GM12878 (cell line): ENCODE results near the gene MAP1LC3B. TPM values are rescaled to one million over a fixed set of nuclear protein-coding genes. Genes with fewer than 3 reads are reported as not detected.

Experiments
- CBX5 ChIP-seq: sonication (generic); IDR thresholded peaks from 2 replicates; pipeline ENCODE4 v1.6.1; 2016; ENCODE audit warnings: low read depth, moderate library complexity, mild to moderate bottlenecking, inconsistent platforms
- CEBPZ ChIP-seq: fragments of 150-350 bp; IDR thresholded peaks from 2 replicates; pipeline ENCODE4 v1.6.1; 2016; ENCODE audit warnings: low read depth, low read length
- CHD2 ChIP-seq: IDR thresholded peaks from 2 replicates; pipeline ENCODE4 v1.6.1; 2011; ENCODE audit warnings: low read depth, low read length, improper control_type of control experiment, borderline replicate concordance
- CTCF ChIP-seq, 3 experiments: IDR thresholded peaks in 2 of 3; conservative IDR thresholded peaks in 1 of 3; 2 replicates each; pipeline ENCODE4 v1.5.1; 2011; ENCODE audit warnings: low read depth in 3 of 3, low read length in 3 of 3, mild to moderate bottlenecking in 3 of 3, control low read depth in 2 of 3, moderate library complexity in 2 of 3, inconsistent platforms in 1 of 3, mixed read lengths in 1 of 3; ENCODE audit not compliant: control insufficient read depth in 2 of 3, insufficient read depth in 1 of 3; ENCODE audit errors: extremely low read depth in 1 of 3
- EP300 ChIP-seq, 2 experiments: fragments of 150-350 bp in 1 of 2; IDR thresholded peaks; 2 replicates each; pipeline ENCODE4 v1.6.1; 2011 to 2012; ENCODE audit warnings: low read depth in 2 of 2, low read length in 2 of 2, borderline replicate concordance in 1 of 2, improper control_type of control experiment in 1 of 2, inconsistent platforms in 1 of 2; ENCODE audit not compliant: control insufficient read depth in 1 of 2
- EZH2 ChIP-seq: IDR thresholded peaks from 2 replicates; pipeline ENCODE4 v1.6.1; 2012; ENCODE audit warnings: low read depth, mild to moderate bottlenecking, control low read depth, inconsistent platforms, low read length, borderline replicate concordance; ENCODE audit not compliant: control insufficient read depth
- FOS ChIP-seq: IDR thresholded peaks from 3 replicates; pipeline ENCODE4 v1.6.1; 2011; ENCODE audit warnings: borderline replicate concordance; ENCODE audit not compliant: insufficient read length; ENCODE audit errors: extremely low read depth
- FOXK2 ChIP-seq: fragments of 450-650 bp; IDR thresholded peaks from 2 replicates; pipeline ENCODE4 v1.6.1; 2017; ENCODE audit warnings: mild to moderate bottlenecking, moderate library complexity
- GATAD2B ChIP-seq: fragments of 450-650 bp; conservative IDR thresholded peaks from 2 replicates; pipeline ENCODE4 v1.6.1; 2017; ENCODE audit warnings: low read depth, mild to moderate bottlenecking, moderate library complexity
- HCFC1 ChIP-seq: fragments of 150-350 bp; IDR thresholded peaks from 2 replicates; pipeline ENCODE4 v1.6.1; 2014; ENCODE audit warnings: low read length
- KAT2A ChIP-seq: conservative IDR thresholded peaks from 2 replicates; pipeline ENCODE4 v1.6.1; 2011; ENCODE audit warnings: low read depth, low read length; ENCODE audit not compliant: control insufficient read depth
- KLF5 ChIP-seq: fragments of 450-650 bp; IDR thresholded peaks from 2 replicates; pipeline ENCODE4 v1.6.1; 2014; ENCODE audit warnings: mild to moderate bottlenecking; ENCODE audit not compliant: partially characterized antibody
- MTA3 ChIP-seq: IDR thresholded peaks from 2 replicates; pipeline ENCODE4 v1.6.1; 2012; ENCODE audit warnings: low read length, inconsistent platforms, borderline replicate concordance
- MXI1 ChIP-seq: fragments of 150-350 bp; IDR thresholded peaks from 2 replicates; pipeline ENCODE4 v1.6.1; 2011; ENCODE audit warnings: low read depth, mild to moderate bottlenecking, inconsistent platforms, low read length, improper control_type of control experiment
- NBN ChIP-seq: fragments of 450-650 bp; IDR thresholded peaks from 2 replicates; pipeline ENCODE4 v1.6.1; 2016
- NFYA ChIP-seq: IDR thresholded peaks from 2 replicates; pipeline ENCODE4 v1.6.1; 2011; ENCODE audit warnings: low read depth, mild to moderate bottlenecking, low read length, improper control_type of control experiment, borderline replicate concordance
- PML ChIP-seq: IDR thresholded peaks from 2 replicates; pipeline ENCODE4 v1.6.1; 2012; ENCODE audit warnings: low read length, inconsistent platforms
- RFX5 ChIP-seq: IDR thresholded peaks from 2 replicates; pipeline ENCODE4 v1.6.1; 2011; ENCODE audit warnings: low read depth, low read length, improper control_type of control experiment
- RUNX3 ChIP-seq: IDR thresholded peaks from 2 replicates; pipeline ENCODE4 v1.6.1; 2012; ENCODE audit warnings: low read length, inconsistent platforms
- SMAD1 ChIP-seq: fragments of 450-650 bp; IDR thresholded peaks from 2 replicates; pipeline ENCODE4 v1.6.1; 2018; ENCODE audit warnings: mild to moderate bottlenecking, low read depth; ENCODE audit not compliant: partially characterized antibody
- SMAD5 ChIP-seq: IDR thresholded peaks from 2 replicates; pipeline ENCODE4 v1.6.1; 2016; ENCODE audit warnings: antibody characterized with exemption, low read depth
- SMC3 ChIP-seq: IDR thresholded peaks from 2 replicates; pipeline ENCODE4 v1.6.1; 2011; ENCODE audit warnings: low read length, improper control_type of control experiment, borderline replicate concordance
- USF1 ChIP-seq: IDR thresholded peaks from 2 replicates; pipeline ENCODE4 v1.6.1; 2011; ENCODE audit warnings: borderline replicate concordance, low read depth, mild to moderate bottlenecking, moderate library complexity, mixed read lengths, low read length; ENCODE audit not compliant: insufficient read depth; ENCODE audit errors: extremely low read length
- ZNF274 ChIP-seq: IDR thresholded peaks from one replicate; pipeline ENCODE4 v1.8.0; 2011; ENCODE audit not compliant: insufficient read length, insufficient read depth
- ZNF384 ChIP-seq: IDR thresholded peaks from 2 replicates; pipeline ENCODE4 v1.6.1; 2012; ENCODE audit warnings: low read depth, mild to moderate bottlenecking, low read length, improper control_type of control experiment, borderline replicate concordance
- ZZZ3 ChIP-seq: IDR thresholded peaks from 2 replicates; pipeline ENCODE4 v1.6.1; 2011; ENCODE audit warnings: low read depth; ENCODE audit not compliant: control insufficient read depth, insufficient read length
- polyA plus RNA-seq, 11 experiments: library from polyadenylated mRNA; depleted of rRNA in 4 of 11; unstranded in 6 of 11; stranded (reverse) in 5 of 11; fragments of >200 nt; fragmentation: Nextera tagmentation in 4 of 11; fragmentation: Illumina TruSeq in 1 of 11; extraction: Ambion mirVana in 4 of 11; extraction: Trizol in 1 of 11; gene quantifications; 1 replicate in 1 of 11; 2 replicates in 10 of 11; pipeline versions ENCODE4 v1.2.1 to v1.2.3, GENCODE V29; 2011 to 2016; ENCODE audit warnings: inconsistent platforms in 2 of 11, missing spikeins in 2 of 11, low read depth in 1 of 11
- total RNA-seq, 4 experiments: library from RNA; depleted of rRNA in 3 of 4; stranded (reverse); fragments of >200 nt in 3 of 4; fragmentation: Illumina TruSeq in 1 of 4; extraction: Trizol in 1 of 4; gene quantifications; 2 replicates each; pipeline versions ENCODE4 v1.2.1 to v1.2.3, GENCODE V29; 2013 to 2021

The MAP1LC3B gene
- total and polyA plus RNA-seq, 10 of the 15 experiments (the other 5 are each of a cell fraction or from before 2014, with no cell fraction given) = 6.1 to 42.8 (median 13.7) TPM

- peak; percentile 18 for TF ChIP-seq SMAD1
- TF ChIP-seq HCFC1 = no peak
- TF ChIP-seq ZNF274 = no peak
- TF ChIP-seq PML = no peak
- TF ChIP-seq ZZZ3 = no peak
- peak; percentile 9; the same call in 1 of the 2 replicates for TF ChIP-seq SMC3
- peak; percentile 33; the same call in 1 of the 2 replicates for TF ChIP-seq NBN
- TF ChIP-seq CTCF (IDR thresholded peaks at IDR 0.05 in 2 of 3, conservative IDR thresholded peaks at IDR 0.05 in 1 of 3; ENCODE audit: control insufficient read depth in 2 of 3, extremely low read depth in 1 of 3, insufficient read depth in 1 of 3, low read depth in 3 of 3, low read length in 3 of 3) = no peak
- TF ChIP-seq ZNF384 = no peak
- TF ChIP-seq CEBPZ = no peak
- TF ChIP-seq CBX5 = no peak
- TF ChIP-seq FOS = no peak
- TF ChIP-seq USF1 = no peak
- TF ChIP-seq CHD2 = no peak
- TF ChIP-seq MTA3 = peak; percentile 86
- no peak for TF ChIP-seq SMAD5
- TF ChIP-seq FOXK2 = no peak
- TF ChIP-seq GATAD2B = no peak; the same call in 1 of the 2 replicates
- no peak for TF ChIP-seq KLF5
- no peak for TF ChIP-seq NFYA
- 0 out of 4 replicates have a peak, but pooled peaks have one; percentile 9 to 26 for TF ChIP-seq EP300 (IDR thresholded peaks at IDR 0.05; ENCODE audit: borderline replicate concordance in 1 of 2, control insufficient read depth in 1 of 2, low read depth in 2 of 2, low read length in 2 of 2)
- no peak for TF ChIP-seq KAT2A
- peak; percentile 62; the same call in 1 of the 2 replicates for TF ChIP-seq MXI1
- 0 out of 2 replicates have a peak, but pooled peaks have one; percentile 23 for TF ChIP-seq RFX5
- no peak for TF ChIP-seq EZH2
- TF ChIP-seq RUNX3 = peak; percentile 99
Measured at GRCh38 chr16:87407511-87408112, 15.5 kb downstream of the MAP1LC3B start (continued).
